ENCODE data around the gene SLFN14.
"Not testable (repeated sequence)": the region's sequence is repeated elsewhere in the genome, so short reads cannot be mapped to it uniquely, and the experiment has no call there.

Gene SLFN14

DNA sequence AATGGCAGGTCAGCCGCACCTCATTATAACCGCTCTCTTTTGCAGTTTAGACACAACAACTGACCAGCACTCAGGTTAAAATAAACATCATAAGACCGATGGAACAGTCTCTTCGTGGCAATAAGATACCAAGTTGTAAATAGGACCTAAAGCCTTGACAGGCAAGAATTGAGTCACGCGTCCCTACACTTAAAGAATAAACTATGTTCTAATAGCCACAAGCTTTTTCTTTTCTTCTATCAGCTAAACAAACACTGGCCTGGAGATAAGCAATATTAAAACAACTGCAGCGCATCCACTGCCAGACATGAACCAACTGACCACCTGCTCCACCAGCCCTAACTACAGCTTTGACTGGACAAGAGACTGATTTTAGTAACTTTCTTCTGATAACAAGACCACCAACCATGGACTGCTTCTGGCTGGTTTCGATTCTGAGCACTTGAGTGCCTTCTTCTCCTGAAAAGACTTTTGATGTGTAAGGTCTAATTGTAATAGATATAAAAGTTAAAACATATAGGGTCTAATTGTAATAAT, 40.6 kb downstream of the SLFN14 start:
- no peak for DNase-seq

DNA sequence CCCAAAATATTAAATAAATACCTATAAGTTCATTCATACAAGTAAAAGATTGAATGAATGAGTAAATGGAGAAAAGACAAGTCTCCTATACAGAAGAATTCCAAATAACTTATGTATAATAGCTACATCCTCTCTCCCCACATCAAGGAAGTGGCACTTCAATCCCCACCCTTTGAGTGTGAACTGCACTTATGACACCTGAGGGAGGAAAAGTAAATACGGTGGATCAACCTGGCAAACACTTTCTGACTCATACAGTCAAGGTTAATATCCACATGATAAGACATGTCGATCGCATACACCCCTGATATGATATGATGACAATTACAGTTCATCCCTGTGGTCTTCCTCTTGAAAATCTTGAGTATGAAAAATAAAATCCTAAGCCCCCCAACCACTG, 41.2 kb downstream of the SLFN14 start:
- DNase-seq = no peak

- DNase-seq = not testable (repeated sequence)
Observed at GRCh38 chr17:35518431-35518830, 42.2 kb downstream of the SLFN14 start.

DNA sequence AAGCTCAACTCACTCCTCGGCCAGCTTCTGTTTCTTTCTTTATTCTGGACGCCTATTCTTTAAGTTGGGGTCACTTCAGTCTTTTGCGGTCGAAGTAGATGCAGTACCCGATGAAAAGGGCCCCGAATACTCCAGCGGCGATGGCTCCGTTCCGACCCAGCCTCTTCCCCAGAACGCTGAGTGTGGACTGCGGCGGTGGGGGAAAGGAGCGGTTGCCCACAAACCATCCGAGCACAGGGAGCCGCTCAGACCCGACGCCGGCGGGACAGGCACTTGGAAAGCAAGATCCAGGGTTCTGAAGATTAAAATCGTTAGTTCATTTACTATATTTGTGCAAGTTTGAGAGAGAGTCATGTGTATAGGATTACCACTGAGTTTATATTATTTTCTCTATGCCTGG, 45.6 kb downstream of the SLFN14 start:
- DNase-seq = no peak

GRCh38 chr17:35514564-35514963, 46.1 kb downstream of the SLFN14 start:
- DNase-seq = no peak

Measured in femur (tissue), 1 donor.